IPS DF 4.7 (cell line): Measurements from ENCODE around the gene IGIP.
"Not testable (repeated sequence)": the region's sequence is repeated elsewhere in the genome, so short reads cannot be mapped to it uniquely, and the experiment has no call there.

Source experiments
- DNase-seq: peaks from one replicate; pipeline ENCODE4 v3.0.0-alpha.2; 2013; ENCODE audit warnings: low spot score; ENCODE audit errors: extremely low read depth

Gene IGIP

DNA sequence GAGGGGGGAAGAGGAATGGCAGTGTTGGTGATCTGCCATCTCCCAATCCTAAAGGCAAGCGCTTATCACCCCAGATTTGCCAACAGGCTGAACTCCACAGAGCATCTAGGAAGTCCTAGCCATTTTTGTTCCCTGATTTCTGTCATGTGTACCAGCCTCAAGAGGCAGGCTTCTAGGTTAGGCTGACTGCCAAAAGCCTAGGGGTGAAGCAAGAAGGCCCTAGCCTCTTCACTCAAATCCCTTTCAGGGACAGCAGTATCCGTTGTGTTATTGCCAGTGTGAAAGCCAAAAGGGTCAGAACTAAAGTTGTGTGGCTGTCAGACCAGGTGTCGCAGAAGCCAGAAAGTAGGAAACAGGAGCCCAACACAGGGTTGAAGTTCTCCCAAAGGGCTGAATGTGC is 14.7 kb downstream of the IGIP start:
- DNase-seq, result no peak

GRCh38 chr5:140141241-140141640 is 15.5 kb downstream of the IGIP start:
- DNase-seq, result no peak

DNA sequence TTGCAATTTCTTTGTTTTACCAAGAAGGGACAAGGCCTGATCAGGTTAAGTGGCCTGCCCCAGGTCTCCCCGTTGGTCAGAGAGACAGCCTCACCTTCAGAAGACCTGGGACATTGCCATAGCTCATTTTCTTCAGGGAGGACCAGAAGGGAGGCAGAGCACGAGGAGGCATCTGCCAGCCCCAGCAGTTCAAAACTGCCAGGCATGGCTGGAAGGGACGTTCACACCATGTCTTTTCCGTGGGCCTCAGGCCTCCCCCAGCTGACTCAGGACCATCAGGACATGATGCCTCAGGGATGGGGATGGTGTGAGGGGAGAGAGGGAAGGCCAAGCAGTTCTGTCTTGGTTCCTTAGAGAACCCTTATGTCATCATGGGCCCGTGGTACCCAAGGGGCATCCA is 16.5 kb downstream of the IGIP start:
- no peak for DNase-seq

DNA sequence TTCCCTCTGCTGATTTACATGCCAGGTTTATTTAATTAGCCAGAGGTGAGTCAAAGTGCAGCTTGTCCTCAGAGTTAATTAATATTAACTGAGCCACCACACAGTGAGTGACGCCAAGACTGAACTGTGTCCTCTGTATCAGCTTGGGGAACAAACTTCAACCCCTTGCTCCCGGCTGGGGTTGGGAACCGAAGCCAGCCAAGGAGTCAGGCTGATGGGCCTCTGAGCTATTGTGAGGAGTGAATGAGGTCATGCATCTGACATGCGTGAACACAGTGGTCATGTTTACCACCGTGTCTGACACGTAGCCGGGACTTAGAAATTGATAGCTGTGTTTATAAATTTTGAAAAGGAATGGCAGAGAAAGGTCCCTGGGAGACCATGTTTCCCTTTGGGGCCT is 17.1 kb downstream of the IGIP start:
- no peak for DNase-seq

GRCh38 chr5:140143521-140144258 is 18.0 kb downstream of the IGIP start:
- no peak for DNase-seq

DNA sequence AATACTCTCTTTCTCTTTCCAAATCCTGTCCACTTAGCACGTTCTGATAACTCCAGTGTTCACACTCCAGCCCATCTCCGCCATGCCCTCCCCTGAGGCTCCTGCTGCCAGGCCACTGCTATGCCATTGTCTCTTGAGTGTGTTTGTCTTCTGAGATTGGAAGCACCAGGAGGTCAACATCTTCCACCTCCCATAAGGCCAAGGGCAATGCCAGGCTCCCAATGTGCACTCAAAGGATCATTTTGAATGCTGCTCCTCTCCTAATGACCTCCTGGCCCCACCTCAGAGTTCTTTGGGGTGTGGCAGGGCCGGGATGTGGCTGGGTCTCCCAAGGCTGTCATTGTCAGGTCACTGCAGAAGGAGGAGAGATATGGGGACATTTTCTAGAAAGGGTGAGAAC is 19.5 kb downstream of the IGIP start:
- DNase-seq, result no peak

DNA sequence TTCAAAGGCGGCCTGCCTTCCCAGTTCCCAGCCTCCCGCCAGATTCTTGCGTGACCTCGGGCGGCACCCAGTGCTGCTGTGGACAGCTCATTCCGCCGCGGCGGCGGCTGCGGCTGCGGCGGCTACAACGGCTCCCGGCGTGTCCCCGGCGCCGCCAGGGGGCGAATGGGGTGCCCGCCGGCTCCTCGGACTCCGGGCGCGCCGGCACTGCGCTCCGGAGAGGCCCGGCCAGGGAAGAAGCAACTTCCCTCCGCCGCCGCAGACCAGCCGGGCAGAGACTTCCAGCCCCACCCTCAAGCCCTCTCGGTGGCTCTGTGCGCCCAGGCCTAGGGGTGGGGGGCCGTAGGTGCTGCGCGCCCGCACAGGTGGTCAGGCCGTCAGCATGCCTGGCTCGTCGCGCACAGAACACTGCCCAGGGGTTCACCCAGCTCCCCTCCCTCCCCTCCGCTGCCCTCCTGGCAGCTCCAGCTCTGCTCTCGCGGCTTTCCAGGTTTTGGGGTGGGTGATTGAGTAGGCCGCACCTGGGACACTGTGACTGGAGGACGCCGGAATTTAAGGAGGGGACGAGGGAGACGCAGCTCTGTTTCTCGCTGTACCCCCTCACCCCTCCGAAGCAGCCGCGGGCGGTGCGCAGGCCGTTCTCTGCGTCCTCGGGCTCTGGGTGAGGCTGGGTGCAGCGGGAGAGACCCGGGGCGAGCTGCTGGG is 20.2 kb downstream of the IGIP start:
- DNase-seq, result no peak

DNA sequence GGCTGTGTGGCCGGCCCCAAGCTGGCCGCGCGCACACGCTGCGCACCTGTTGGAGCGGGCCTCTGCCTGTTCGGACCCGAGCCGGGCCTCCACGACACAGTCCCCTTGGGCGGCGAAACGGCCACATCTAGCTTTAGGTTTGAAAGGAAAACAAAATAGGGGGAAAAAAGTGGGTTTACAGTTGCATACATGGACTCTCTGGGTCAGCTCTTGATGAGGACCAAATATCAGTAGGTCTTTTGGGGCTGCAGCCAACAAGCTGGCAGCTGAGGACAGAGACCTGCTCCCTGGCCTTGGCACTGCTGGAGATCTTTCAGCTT is 20.7 kb downstream of the IGIP start:
- DNase-seq, result no peak

GRCh38 chr5:140147460-140147859 is 21.7 kb downstream of the IGIP start:
- DNase-seq, result no peak

DNA sequence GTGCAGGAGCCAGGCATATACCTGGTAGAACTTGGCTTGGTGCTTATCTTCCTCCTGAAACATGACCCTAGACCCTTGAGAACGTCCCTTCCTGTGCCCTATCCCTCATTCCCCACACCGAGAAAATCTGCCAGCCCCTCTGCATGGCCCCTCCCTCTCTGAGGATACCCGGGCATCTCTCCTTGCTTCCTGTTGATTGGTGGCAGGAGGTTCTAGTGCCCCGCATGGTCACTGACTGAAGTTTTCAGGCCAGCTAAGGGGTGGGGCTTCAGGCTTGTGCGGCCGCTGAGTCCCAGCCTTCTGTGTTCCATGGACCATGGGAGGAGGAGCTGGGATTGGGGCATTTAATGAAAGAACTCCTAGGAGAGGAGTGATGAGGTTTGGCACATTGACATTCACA is 22.8 kb downstream of the IGIP start:
- DNase-seq, result no peak

- no peak for DNase-seq
Measured at GRCh38 chr5:140150201-140150600, 24.5 kb downstream of the IGIP start.

- no peak for DNase-seq
Measured at GRCh38 chr5:140151144-140152021, 25.6 kb downstream of the IGIP start.

DNA sequence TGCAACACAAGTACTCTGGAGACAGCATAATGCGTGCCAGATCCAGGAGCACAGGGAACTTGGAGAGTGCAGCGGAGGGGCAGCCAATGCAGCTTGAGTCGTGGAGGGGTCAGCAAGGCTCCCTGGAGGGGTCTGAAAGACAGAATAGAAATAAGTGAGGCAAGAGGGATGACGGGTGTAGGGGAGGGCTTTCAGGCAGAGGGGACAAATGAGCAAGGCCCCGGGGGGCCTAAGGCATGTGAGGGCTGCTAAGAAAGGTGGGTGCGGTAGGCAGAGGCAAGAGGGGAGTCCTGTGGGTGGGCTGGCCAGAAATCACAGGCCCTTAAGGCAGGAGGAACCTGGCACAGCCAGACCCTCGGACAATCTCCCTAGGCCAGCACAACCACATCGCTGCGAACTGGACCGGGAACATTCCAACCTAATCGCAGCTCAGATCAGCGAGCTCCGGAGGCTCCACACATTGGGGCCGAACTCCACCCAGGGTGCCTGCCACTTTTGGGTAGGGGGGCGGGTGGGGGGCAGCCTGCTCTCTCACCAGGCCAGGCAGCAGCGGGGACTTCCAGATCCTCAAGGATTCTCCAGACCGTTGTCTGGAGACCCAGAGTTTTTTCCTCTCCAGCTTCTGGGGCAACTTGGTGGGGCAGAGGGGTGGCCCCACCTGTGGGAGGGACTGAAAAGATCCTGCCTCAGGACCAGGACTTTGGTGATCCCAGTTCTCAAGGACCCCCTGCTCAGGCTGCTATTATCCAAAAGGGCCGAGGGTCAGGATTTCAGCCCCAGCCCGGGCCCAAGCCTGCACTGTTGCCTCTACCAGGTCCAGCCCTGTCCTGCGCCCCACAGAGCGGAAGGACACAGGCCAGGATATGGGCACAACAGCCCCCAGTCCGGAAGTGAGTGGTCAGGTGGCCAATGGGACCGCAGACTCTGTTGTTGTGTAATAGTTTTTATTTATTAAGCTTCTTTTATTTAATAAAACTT is 26.6 kb downstream of the IGIP start:
- no peak for DNase-seq

- no peak for DNase-seq
Measured at GRCh38 chr5:140153255-140153654, 27.5 kb downstream of the IGIP start.

- no peak for DNase-seq
Measured at GRCh38 chr5:140153905-140154304, 28.2 kb downstream of the IGIP start.

DNA sequence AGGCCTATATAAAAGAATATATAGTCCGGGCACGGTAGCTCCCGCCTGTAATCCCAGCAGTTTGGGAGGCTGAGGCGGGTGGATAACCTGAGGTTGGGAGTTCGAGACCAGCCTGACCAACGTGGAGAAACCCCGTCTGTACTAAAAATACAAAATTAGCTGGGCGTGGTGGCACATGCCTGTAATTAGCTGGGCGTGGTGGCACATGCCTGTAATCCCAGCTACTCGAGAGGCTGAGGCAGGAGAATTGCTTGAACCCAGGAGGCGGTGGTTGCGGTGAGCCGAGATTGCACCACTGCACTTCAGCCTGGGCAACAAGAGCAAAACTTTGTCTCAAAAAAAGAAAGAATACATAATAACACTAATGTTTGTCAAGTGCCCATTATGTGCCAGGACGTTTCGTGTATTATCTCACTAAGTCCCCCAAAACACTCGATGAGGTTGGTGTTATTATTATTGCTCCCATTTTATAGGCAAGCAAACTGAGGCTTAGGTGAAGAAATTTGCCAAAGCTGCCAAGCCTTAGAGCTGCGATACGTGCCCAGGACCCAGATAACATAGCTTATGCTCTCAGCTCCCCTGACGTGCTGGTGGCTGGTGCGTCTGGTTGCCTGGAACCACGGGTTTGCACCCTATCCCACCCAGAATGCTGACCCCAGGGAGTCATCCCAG is 29.1 kb downstream of the IGIP start:
- not testable (repeated sequence) for DNase-seq

GRCh38 chr5:140157032-140157781 is 31.5 kb downstream of the IGIP start:
- DNase-seq, result no peak

- no peak for DNase-seq
Measured at GRCh38 chr5:140159014-140159927, 33.5 kb downstream of the IGIP start.

GRCh38 chr5:140162275-140162674 is 36.5 kb downstream of the IGIP start:
- no peak for DNase-seq
